AG08396 (cell line): Measurements from ENCODE around the gene LRIT1.

Experiments used
- DNase-seq: peaks from one replicate; pipeline ENCODE4 v3.0.0; 2012; ENCODE audit warnings: low spot score, mixed read lengths

LRIT1 gene

DNA sequence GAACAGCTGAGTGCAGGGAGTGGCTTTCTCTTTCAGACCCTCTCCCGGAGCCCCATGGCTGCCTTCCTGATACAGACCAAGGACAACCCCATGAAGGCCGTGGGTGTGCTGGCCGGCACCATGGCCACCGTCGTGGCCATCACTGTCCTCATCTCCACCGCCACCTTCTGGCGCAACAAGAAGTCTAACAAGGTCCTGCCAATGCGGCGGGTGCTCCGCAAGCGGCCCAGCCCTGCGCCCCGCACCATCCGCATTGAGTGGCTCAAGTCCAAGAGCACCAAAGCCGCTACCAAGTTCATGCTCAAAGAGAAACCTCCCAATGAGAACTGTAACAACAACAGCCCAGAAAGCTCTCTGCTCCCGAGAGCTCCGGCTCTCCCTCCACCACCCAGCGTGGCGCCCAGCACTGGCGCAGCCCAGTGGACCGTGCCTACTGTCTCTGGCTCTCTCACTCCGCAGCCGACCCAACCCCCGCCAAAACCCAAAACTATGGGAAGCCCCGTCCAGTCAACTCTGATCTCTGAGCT, 27.2 kb downstream of the LRIT1 start:
- no peak for DNase-seq

DNA sequence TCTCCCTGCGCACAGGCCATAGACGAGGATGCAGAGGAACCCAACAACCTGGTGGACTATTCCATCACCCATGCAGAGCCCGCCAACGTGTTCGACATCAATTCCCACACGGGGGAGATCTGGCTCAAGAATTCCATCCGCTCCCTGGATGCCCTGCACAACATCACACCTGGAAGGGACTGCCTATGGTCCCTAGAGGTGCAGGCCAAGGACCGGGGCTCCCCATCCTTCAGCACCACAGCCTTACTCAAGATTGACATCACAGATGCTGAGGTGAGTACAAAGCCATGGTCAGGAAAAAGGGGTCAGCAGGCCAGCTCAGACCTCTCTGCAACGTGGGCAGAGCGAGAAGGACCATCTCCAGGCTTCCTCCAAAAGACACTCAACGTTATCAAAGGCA, 28.3 kb downstream of the LRIT1 start:
- DNase-seq: no peak

DNA sequence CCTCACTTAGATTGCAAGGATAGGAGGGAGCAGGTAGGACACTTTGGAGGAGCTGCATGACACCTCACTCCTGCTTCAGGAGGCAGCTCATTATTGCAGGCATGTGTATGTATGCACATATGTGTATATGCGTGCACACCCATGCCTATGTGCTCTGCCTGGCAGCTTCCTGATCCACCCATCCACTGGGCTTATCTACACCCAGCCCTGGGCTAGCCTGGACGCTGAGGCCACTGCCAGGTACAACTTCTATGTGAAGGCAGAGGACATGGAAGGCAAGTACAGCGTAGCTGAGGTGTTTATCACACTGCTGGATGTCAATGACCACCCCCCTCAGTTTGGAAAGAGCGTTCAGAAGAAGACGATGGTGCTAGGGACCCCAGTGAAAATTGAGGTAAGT, 29.3 kb downstream of the LRIT1 start:
- DNase-seq: no peak

DNA sequence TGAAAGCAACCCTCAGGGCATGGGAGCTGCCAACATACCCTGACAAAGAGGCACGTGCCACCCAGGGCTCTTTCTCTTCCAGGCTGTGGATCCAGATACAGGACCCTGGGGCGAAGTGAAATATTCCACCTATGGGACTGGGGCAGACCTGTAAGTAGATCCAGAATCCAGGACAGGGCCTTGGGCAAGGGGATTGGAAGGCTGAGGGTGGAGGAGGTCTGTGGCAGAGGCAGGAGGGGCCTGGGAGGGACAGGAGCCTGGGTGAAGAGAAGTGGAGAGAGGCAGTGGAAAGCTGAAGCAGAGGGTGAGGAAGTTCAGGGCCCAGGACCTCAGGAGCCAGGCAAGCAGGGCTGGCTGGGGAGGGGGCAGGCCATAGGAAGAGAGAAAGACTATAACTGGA, 29.8 kb downstream of the LRIT1 start:
- no peak for DNase-seq

DNA sequence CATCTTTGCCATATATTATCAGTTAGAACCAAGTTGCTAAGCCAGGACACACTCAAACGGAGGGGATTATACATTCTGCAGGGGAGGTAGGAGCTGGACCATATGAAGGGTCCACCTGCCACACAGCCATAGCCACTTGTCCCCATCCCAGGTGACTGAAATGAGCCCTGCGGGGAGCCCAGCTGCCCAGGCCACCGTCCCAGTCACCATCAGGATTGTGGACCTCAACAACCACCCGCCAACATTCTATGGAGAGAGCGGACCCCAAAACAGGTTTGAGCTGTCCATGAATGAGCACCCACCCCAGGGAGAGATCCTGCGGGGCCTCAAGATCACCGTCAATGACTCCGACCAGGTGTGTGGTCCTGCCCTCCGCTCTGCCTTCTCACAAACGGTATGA, 33.3 kb downstream of the LRIT1 start:
- DNase-seq: no peak

DNA sequence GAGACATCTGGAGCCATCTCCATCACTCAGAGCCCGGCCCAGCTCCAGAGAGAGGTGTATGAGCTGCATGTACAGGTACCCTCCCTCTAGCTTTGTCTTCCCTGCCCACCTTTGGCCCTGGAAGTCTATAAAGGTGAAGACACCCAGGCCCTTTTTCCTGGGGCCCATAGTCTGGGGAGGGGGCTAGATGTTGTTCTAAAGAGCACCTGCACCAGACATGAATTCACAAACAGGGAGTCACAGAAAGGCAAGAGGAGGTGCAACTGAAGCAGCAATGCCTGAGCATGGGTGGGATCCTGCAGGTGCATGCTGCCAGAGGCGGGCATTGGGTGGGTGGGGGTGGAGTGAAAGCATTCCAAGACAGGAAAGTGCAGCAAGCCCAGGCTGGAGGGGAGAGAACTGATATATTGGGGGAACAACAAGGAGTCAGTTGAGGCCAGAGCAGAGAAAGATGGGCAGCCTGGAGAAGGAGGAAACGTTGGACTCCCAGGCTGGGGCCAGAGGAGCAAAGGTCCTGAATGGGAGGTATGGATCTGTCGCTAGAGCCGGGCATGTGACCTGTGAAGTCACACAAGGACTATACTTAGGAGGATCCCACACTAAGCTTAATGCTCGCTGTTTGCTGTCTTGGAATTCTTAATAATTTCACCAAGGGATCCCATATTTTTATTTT, 35.4 kb downstream of the LRIT1 start:
- DNase-seq: no peak

DNA sequence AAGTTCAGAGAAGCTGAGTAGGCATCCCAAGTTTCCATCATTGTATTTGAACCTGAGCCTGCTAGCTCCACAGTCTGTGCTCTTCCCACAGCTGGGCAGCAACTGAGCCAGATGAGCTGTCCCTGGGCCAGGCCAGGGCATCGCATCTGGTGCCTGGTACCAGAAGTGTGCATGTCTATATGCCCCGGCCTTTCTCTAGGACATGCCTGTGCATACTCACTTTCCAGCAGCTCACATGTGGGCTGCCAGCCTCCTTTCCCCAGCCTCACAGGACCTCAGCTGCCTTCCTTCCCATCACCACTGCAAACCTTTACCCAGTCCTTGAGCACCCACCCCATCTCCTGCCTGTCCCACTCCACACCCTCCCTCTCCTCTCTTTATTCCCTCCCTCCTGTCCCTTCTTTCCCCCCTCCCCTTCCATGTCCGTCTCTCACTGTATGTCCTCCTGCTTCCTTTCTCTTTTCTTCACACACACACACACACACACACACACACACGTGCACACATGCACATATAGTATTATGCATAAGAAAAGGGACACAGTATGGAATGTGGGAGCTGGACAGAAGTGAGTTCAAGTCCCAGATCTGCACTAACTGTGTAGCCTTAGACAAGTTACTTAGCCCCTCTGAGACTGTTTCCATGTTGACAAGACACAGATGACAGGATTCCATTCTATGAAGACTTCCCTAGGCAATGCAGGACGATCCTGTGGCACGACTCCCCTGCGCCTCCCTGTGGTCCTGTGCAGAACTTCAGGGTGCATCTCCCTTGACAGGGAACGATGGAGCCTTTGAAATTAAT, 36.1 kb downstream of the LRIT1 start:
- peak; percentile 77 for DNase-seq

DNA sequence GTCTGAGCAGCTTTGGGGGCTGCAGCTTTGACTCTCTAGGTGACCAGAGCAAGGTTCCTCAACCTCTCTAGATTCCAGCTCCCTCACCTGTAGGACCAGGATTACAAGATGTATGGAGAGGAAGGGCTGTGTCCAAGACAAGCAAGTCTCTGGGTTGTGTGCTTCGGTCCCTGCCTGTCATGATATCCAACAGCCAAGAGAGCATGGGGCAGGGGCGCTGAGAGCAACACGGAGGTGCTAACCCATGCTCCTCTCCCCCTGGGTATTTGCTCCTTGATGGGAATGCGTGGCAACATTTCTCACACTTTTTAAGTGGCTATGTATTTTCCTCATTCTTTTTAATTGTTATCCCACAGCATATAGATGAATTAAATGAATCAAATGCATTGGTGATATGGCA, 36.7 kb downstream of the LRIT1 start:
- no peak for DNase-seq

DNA sequence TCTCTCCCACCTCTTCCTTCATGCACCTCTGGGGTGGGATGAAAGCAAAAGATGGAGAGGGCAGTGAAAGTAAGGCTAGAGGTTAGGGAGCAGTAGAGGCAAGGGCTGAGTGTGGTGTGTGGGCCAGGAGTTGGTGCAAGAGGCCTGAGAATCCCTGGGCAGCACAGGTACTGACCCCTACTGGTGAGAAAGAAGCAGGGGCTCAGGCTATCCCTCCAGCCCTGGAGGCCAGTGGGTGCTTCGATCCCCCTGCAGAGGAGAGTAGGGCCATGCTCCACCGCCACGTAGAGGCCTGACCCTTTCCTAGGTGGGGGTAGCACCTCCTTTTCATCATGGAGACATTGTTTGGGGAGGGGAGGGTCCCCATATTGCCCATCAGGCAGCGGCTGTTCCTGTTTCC, 37.2 kb downstream of the LRIT1 start:
- no peak for DNase-seq

DNA sequence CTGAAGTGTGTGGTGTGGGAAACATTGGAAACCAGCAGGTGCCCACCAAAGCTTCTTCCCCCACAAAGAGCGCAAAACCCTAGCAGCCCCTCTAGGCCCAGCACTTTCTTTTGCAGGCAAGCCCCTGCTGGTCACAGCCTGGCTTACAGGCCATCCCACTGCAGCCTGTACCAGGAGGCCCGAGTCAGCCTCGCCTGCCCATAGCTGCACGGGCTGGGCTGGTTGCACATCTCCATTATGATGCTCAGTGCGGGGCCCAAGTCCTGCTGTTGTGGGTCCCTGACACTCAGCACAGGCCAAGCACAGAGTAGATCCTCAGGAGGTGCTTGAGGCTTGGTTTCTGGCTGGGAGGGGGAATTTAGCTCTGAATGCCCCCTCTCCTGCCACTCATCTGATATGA, 39.0 kb downstream of the LRIT1 start:
- DNase-seq: no peak

DNA sequence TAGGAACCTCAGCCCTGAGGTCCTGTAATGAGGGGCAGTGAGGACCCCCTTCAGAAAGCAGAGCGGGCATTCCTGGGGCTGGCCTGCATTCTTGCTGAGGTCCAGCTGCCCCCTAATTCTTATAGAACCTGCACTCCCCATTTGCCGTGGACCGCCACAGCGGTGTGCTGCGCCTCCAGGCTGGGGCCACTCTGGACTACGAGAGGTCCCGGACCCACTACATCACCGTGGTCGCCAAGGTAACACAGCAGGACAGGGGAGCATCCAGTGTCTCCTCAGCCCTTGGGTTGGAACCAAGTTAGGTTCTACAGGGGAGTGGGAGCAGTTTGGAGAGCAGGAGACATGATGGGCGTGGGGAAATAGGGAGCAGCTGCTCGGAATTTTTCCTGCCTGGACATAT, 39.7 kb downstream of the LRIT1 start:
- DNase-seq: no peak

DNA sequence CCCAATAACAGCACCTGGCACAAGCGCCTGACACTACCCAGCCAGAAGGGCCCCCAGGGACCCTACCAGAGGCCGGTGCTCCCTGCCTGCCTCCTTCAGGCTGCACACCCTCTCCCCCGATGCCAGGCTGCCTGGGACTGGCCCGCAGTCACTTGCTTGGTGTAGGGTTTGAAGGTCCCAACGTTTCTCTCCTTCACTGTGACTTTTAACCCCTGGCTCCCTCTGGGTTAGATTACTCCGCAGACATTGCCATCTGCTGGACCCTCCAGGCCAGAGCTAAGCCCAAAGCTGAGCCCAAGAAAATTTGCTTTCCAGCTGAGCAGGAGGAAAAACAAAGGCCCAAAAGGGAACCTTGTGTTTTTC, 40.1 kb downstream of the LRIT1 start:
- no peak for DNase-seq

DNA sequence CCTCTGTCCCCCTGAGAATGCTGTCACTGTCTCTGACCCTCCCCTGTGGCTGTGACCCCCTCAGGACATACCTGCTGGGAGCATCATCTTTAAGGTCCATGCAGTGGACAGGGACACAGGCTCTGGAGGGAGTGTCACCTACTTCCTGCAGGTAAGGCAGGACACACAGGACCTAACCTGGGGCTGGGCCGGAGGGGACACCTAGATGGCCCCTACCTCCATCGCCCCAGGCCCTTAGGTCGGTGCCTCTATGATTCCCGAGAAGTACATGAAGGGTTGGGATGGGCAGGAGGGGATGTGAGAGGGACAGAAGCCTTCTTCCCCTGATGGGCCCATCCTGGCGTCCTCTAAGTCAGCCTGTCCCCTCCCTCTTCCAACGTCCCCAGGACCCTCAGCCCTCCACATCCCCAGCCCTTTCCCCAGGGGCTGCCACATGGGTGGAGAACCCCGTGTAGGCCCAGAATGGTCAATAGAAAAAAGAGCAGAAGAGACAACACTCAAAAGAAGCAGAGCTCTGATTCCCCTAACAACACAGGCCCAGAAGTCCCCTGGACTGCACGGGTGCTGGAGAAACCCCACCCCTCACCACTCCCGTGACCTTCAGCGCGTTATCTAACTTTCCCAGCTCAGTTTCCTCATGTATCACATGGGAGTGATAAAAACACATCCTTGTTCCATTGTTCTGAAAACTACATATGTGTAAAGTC, 40.7 kb downstream of the LRIT1 start:
- no peak for DNase-seq

DNA sequence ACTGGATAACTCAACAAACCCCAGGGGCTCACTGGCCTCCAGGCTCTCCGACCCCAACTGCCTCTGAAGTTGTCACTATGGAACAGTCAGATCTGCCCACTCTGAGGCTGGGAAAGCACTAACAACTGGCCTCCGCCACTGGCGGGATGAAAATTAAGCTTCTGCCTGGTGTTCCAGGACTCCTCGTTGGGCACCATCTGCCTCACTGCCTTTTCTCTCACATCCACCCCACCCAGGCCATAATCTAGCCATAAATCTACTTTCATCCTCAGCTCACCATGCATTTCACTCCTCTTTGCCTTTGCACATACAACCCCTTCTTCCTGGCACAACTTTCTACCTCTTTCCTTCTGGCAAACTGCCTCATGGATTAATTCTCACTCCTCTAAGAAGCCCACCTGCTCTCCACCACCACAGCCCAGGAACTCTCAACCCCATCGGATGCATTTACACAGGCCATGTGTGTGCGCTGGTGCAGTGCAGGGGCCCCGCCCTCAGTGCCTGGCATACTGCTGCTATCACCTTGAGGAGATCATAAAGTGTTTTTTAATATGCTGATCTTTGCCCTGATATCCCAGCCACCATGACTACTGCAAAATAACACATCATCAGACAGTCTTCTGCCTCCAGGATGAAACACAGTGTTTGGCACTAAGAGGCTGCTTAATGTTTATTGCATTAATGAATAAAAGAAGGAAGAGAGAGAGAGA, 43.0 kb downstream of the LRIT1 start:
- no peak for DNase-seq

DNA sequence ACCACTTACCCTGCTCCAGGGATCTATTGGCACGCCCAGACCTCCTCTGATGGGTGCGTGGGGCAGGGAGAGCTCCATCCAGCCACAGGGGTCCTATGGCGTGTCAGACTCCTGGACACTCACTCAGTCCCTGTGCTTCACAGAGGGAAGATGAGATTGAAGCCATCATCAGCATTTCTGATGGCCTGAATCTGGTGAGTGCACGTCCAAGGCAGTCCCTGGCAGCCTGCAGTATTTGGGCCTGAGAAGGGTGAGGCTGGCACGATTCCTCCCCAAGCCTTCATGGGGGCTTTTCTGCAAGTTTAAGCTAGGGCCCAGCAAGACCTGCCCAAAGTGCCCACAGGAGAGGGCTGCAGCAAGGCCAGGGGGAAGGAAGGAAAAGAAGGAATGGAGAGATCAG, 43.7 kb downstream of the LRIT1 start:
- DNase-seq: no peak

DNA sequence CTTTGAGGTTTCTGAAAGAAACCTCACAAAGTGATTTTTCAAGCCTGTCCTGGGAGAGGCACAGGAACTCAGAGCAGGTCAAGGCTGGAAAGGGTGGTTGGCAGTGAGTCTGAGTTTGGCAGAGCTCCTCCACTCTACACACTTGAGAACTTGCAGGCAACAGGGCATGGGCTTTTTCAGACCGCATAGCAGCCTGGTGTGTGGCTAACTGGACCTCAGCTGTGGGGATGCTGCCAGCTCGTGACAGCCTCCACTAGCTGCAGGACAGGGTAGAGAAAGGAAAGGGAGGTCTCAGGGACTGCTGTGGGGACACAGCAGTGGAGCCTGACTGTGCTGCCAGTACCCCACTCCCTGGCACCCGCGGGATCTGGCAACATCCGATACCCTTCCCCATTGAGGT, 44.4 kb downstream of the LRIT1 start:
- DNase-seq: no peak

DNA sequence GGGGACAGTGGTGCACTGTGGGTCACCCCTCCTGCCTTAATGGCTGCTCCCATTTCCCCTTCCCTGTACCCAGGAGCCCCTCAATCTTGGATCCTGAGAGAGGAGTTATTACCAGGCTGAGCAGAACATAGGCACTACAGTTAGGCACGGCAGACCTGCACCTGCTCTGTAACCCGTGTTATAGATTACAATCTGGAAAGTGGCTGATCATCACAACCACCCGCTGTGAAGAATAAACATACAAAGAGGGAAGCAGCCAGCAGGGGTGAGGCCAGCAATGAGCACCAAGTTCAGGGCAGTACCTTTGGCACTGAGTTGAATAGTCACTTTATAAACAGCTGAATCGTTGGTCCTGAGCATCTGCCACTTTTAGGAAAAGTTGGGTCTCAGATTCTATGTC, 45.3 kb downstream of the LRIT1 start:
- DNase-seq: no peak

DNA sequence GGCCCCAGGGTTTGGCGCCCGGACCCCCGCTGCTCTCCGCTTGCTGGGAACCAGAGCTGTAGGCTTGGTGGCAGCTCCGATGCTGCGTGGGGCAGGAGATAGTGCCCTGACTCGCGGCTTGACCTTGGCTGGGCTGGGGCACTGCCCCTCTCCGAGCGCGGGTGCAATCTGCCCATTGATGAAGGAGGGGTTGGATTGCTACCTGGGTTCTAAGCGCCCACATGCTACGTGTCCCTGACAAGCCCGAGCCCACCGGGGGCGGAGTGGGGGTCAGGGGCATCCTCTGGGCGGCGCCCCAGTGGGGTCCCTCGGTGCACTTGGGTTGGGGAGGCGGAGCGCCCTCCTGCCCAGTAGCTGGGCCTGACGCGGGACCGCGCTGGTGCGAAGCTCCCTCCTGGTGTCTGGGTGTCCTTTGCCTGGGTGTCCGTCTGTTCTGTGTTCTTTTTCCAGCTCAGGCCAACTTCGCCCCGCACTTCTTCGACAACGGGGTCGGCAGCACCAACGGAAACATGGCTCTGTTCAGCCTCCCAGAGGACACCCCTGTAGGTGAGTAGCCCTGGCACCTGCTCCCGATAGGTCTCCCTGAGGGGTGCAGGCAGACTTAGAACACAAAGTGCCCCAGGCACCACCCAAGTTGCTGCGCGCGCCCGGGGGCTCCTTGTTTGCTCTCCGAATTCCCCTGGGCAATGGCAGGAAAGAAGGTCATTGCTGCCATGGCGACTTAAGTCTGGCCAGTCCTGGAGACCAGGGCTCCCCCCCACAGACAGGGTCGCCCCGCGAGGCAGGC, 46.1 kb downstream of the LRIT1 start:
- no peak for DNase-seq

DNA sequence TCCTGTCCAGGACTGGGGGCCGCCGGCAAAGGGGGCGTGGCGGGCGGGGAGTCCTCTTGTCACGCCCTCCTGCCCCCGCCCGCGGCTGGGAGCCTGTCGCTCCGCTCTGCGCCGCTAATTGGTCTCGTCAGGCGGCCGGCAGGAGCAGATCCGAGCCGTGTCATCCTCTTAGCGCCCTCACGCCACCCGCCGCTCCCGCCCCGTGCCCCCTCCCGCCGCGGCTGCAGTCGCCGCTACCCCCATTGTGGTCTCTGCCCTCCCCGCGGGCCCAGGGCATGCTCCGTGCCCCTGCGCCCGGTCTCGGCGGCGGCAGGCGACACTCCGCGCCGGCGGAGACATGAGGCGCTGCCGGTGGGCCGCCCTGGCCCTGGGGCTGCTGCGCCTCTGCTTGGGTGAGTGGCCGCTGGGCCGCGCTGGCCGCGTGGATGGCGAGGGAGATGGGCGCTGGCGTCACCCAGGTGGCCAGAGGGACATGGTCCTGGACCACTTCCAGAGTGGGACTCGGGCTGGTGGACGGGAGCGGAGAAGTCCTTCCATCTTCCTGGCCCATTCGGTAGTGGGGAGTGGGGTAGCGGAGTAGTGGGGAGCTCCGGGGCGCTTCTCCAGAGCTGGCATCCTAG, 46.8 kb downstream of the LRIT1 start, which contains the start of gene CDHR1:
CDHR1 (plus strand) TSS at position 114 of the 620 bp plus-strand sequence; CDS start at position 338, 224 bp downstream.
- DNase-seq: peak; percentile 42

DNA sequence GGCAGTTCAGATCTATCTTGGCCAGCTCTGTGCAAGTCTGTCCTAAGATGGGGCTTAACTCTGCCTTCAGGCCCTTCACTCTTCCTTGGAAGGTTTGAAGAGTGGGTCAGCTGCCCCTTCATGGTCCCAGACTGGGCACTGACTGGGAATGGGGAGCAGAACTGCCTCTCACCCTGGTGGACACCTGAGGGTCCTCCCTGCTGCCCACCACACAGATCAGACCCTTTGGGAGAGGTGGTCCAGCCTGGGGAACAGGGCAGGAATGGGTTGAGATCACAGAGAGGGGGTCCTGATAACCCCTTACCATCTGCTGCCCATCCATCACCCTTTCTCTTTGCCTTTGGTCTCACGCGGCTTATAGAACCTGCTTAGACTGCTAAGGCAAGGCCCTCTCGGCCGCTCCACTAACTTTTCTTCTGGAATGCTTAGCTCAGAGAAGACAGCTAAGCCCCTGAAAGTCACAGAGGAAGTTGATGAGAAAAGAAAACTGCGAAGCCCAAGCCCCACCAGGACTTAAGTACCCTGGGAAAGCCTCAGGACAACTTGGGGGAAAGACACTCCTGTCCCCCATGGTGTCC, 47.4 kb downstream of the LRIT1 start:
- DNase-seq: no peak

DNA sequence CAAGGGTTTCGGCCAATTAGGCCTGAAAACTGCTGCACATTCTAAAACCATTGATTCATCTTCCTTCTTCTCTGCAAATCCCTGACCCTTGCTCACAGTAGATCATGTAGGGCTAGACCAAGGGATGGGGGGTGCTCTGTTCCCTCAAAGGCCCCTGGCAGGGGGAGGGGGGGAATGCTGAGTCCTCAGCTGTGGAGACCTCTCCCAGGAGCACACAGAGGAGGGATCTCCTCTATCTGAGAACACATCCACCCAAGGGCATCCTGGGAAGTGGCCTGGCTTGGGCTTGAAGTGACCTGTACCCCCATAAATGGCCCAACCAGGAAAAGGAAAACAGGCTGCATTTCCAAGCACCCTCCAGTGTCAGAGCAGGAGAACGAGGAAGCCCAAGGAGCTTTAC, 48.0 kb downstream of the LRIT1 start:
- DNase-seq: no peak
